K562 (cell line): ENCODE measurements around the gene DBF4B. TPM values are rescaled to one million over a fixed set of nuclear protein-coding genes. Genes with fewer than 3 reads are reported as not detected.

Experiments used
- ARID2 ChIP-seq: fragments of 450-650 bp; IDR thresholded peaks from 2 replicates; pipeline ENCODE4 v1.6.1; 2017; ENCODE audit warnings: antibody characterized with exemption, mild to moderate bottlenecking
- BCL6 ChIP-seq: fragments of 250-450 bp; sonication (Bioruptor Pico); IDR thresholded peaks from 2 replicates; pipeline ENCODE4 v1.4.0; 2020
- GTF2A2 ChIP-seq: IDR thresholded peaks from 2 replicates; pipeline ENCODE4 v1.6.1; 2016; ENCODE audit warnings: mild to moderate bottlenecking, missing genetic modification characterization, missing compliant biosample characterization
- HDGF ChIP-seq: fragments of 450-650 bp; IDR thresholded peaks from 2 replicates; pipeline ENCODE4 v1.6.1; 2016
- ILK ChIP-seq: fragments of 450-650 bp; IDR thresholded peaks from 2 replicates; pipeline ENCODE4 v1.6.1; 2016; ENCODE audit warnings: missing genetic modification characterization, low read depth, mild to moderate bottlenecking, missing compliant biosample characterization, moderate library complexity, borderline replicate concordance
- KDM1A ChIP-seq, 2 experiments: fragments of 450-650 bp; IDR thresholded peaks; 2 replicates each; pipeline ENCODE4 v1.6.1; 2016; ENCODE audit warnings: mild to moderate bottlenecking in 2 of 2
- PPARD ChIP-seq: fragments of 250-450 bp; sonication (Bioruptor Pico); IDR thresholded peaks from 2 replicates; pipeline ENCODE4 v1.8.0; 2022; ENCODE audit warnings: inconsistent platforms, mild to moderate bottlenecking, moderate library complexity
- YY1 ChIP-seq, 3 experiments: IDR thresholded peaks; 2 replicates each; pipeline ENCODE4 v1.6.1; 2011; ENCODE audit warnings: low read length in 2 of 3, mild to moderate bottlenecking in 2 of 3, moderate library complexity in 2 of 3, borderline replicate concordance in 1 of 3, control low read depth in 1 of 3, low read depth in 1 of 3; ENCODE audit not compliant: insufficient read depth in 3 of 3, insufficient replicate concordance in 2 of 3, control insufficient read depth in 1 of 3, insufficient read length in 1 of 3; ENCODE audit errors: extremely low read depth in 1 of 3
- ZNF830 ChIP-seq: fragments of 250-450 bp; sonication (Bioruptor Pico); IDR thresholded peaks from 2 replicates; pipeline ENCODE4 v1.5.0; 2021; ENCODE audit warnings: mild to moderate bottlenecking
- polyA plus RNA-seq, 8 experiments: library from polyadenylated mRNA; depleted of rRNA in 4 of 8; stranded (reverse) in 5 of 8; unstranded in 3 of 8; fragments of >200 nt; fragmentation: Nextera tagmentation in 2 of 8; fragmentation: Illumina TruSeq in 1 of 8; extraction: Ambion mirVana in 2 of 8; extraction: Trizol in 1 of 8; gene quantifications; 2 replicates each; pipeline versions ENCODE4 v1.2.1 to v1.2.3, GENCODE V29; 2011 to 2014; ENCODE audit warnings: inconsistent platforms in 1 of 8, missing spikeins in 1 of 8
- total RNA-seq, 7 experiments: library from RNA; depleted of rRNA in 6 of 7; stranded (reverse); fragments of >200 nt in 6 of 7; fragmentation: Illumina TruSeq in 2 of 7; extraction: Trizol in 2 of 7; gene quantifications; 2 replicates each; pipeline versions ENCODE4 v1.2.1 to v1.2.3, GENCODE V29; 2011 to 2021; ENCODE audit warnings: low replicate concordance in 1 of 7
- TF ChIP-seq, protein P1 (sequence below): fragments of 450-650 bp; IDR thresholded peaks from 2 replicates; pipeline ENCODE4 v1.6.1; 2016; ENCODE audit warnings: mild to moderate bottlenecking, moderate library complexity
- TF ChIP-seq, protein P2 (sequence below): sonication (generic); formaldehyde crosslinking; IDR thresholded peaks from 2 replicates; pipeline ENCODE4 v1.8.1; 2023; ENCODE audit warnings: mild to moderate bottlenecking, missing genetic modification reagents
- TF ChIP-seq, protein P3 (sequence below): fragments of 450-650 bp; IDR thresholded peaks from 2 replicates; pipeline ENCODE4 v1.6.1; 2016
- TF ChIP-seq, protein P4 (sequence below): sonication (generic); formaldehyde crosslinking; IDR thresholded peaks from 2 replicates; pipeline ENCODE4 v1.9.0; 2022; ENCODE audit warnings: mild to moderate bottlenecking, missing genetic modification reagents

DBF4B gene
- total and polyA plus RNA-seq, 9 of the 15 experiments (the other 6 are each of a cell fraction or from before 2014, with no cell fraction given): 2.5 to 26.9 (median 14.6) TPM

DNA sequence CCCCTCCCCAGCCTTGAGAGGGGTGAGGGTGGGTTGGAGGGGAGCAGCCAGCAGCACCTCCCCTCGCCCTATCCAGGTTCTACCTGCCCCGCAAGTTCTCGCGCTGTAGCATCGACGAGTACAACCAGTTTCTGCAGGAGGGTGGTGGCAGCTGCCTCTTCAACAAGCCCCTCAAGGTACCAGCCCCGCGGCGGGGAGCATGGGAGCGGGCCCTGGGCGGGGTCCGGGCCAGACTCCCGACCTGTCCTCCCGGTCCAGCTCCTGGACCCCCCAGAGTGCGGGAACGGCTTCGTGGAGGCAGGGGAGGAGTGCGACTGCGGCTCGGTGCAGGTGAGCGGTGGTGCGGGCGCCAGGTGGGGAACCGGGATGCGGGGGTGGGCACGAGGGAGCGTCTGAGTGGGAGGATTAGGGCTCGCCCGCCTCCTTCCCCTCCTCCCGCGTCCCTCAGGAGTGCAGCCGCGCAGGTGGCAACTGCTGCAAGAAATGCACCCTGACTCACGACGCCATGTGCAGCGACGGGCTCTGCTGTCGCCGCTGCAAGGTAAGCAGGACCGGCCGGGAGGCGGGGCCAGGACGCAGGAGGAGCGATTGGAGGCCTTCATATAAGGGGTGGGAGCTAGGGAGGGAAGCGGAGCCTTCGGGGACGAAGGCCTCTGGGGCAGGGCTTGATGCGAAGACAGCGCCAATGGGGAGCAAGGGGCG lies 66.8 kb downstream of the DBF4B start (continued):
- TF ChIP-seq, protein P1, sequence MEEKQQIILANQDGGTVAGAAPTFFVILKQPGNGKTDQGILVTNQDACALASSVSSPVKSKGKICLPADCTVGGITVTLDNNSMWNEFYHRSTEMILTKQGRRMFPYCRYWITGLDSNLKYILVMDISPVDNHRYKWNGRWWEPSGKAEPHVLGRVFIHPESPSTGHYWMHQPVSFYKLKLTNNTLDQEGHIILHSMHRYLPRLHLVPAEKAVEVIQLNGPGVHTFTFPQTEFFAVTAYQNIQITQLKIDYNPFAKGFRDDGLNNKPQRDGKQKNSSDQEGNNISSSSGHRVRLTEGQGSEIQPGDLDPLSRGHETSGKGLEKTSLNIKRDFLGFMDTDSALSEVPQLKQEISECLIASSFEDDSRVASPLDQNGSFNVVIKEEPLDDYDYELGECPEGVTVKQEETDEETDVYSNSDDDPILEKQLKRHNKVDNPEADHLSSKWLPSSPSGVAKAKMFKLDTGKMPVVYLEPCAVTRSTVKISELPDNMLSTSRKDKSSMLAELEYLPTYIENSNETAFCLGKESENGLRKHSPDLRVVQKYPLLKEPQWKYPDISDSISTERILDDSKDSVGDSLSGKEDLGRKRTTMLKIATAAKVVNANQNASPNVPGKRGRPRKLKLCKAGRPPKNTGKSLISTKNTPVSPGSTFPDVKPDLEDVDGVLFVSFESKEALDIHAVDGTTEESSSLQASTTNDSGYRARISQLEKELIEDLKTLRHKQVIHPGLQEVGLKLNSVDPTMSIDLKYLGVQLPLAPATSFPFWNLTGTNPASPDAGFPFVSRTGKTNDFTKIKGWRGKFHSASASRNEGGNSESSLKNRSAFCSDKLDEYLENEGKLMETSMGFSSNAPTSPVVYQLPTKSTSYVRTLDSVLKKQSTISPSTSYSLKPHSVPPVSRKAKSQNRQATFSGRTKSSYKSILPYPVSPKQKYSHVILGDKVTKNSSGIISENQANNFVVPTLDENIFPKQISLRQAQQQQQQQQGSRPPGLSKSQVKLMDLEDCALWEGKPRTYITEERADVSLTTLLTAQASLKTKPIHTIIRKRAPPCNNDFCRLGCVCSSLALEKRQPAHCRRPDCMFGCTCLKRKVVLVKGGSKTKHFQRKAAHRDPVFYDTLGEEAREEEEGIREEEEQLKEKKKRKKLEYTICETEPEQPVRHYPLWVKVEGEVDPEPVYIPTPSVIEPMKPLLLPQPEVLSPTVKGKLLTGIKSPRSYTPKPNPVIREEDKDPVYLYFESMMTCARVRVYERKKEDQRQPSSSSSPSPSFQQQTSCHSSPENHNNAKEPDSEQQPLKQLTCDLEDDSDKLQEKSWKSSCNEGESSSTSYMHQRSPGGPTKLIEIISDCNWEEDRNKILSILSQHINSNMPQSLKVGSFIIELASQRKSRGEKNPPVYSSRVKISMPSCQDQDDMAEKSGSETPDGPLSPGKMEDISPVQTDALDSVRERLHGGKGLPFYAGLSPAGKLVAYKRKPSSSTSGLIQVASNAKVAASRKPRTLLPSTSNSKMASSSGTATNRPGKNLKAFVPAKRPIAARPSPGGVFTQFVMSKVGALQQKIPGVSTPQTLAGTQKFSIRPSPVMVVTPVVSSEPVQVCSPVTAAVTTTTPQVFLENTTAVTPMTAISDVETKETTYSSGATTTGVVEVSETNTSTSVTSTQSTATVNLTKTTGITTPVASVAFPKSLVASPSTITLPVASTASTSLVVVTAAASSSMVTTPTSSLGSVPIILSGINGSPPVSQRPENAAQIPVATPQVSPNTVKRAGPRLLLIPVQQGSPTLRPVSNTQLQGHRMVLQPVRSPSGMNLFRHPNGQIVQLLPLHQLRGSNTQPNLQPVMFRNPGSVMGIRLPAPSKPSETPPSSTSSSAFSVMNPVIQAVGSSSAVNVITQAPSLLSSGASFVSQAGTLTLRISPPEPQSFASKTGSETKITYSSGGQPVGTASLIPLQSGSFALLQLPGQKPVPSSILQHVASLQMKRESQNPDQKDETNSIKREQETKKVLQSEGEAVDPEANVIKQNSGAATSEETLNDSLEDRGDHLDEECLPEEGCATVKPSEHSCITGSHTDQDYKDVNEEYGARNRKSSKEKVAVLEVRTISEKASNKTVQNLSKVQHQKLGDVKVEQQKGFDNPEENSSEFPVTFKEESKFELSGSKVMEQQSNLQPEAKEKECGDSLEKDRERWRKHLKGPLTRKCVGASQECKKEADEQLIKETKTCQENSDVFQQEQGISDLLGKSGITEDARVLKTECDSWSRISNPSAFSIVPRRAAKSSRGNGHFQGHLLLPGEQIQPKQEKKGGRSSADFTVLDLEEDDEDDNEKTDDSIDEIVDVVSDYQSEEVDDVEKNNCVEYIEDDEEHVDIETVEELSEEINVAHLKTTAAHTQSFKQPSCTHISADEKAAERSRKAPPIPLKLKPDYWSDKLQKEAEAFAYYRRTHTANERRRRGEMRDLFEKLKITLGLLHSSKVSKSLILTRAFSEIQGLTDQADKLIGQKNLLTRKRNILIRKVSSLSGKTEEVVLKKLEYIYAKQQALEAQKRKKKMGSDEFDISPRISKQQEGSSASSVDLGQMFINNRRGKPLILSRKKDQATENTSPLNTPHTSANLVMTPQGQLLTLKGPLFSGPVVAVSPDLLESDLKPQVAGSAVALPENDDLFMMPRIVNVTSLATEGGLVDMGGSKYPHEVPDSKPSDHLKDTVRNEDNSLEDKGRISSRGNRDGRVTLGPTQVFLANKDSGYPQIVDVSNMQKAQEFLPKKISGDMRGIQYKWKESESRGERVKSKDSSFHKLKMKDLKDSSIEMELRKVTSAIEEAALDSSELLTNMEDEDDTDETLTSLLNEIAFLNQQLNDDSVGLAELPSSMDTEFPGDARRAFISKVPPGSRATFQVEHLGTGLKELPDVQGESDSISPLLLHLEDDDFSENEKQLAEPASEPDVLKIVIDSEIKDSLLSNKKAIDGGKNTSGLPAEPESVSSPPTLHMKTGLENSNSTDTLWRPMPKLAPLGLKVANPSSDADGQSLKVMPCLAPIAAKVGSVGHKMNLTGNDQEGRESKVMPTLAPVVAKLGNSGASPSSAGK: peak; percentile 85
- TF ChIP-seq, protein P2, sequence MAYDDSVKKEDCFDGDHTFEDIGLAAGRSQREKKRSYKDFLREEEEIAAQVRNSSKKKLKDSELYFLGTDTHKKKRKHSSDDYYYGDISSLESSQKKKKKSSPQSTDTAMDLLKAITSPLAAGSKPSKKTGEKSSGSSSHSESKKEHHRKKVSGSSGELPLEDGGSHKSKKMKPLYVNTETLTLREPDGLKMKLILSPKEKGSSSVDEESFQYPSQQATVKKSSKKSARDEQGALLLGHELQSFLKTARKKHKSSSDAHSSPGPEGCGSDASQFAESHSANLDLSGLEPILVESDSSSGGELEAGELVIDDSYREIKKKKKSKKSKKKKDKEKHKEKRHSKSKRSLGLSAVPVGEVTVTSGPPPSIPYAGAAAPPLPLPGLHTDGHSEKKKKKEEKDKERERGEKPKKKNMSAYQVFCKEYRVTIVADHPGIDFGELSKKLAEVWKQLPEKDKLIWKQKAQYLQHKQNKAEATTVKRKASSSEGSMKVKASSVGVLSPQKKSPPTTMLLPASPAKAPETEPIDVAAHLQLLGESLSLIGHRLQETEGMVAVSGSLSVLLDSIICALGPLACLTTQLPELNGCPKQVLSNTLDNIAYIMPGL: no peak
- TF ChIP-seq KDM1A (IDR thresholded peaks at IDR 0.05) (no peak), ZNF830 (no peak), HDGF (peak; percentile 94), PPARD (CRISPR knock-in tag) (no peak), GTF2A2 (tag) (no peak), ILK (no peak), ARID2 (no peak), BCL6 (CRISPR knock-in tag) (no peak), YY1 (IDR thresholded peaks at IDR 0.05; ENCODE audit: borderline replicate concordance in 1 of 3, control insufficient read depth in 1 of 3, extremely low read depth in 1 of 3, insufficient read depth in 3 of 3, insufficient read length in 1 of 3, insufficient replicate concordance in 2 of 3, low read depth in 1 of 3, low read length in 2 of 3) (peak in 1 of 3 experiments; percentile 73)
- TF ChIP-seq, protein P3, sequence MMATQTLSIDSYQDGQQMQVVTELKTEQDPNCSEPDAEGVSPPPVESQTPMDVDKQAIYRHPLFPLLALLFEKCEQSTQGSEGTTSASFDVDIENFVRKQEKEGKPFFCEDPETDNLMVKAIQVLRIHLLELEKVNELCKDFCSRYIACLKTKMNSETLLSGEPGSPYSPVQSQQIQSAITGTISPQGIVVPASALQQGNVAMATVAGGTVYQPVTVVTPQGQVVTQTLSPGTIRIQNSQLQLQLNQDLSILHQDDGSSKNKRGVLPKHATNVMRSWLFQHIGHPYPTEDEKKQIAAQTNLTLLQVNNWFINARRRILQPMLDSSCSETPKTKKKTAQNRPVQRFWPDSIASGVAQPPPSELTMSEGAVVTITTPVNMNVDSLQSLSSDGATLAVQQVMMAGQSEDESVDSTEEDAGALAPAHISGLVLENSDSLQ: peak; percentile 68
- TF ChIP-seq, protein P4, sequence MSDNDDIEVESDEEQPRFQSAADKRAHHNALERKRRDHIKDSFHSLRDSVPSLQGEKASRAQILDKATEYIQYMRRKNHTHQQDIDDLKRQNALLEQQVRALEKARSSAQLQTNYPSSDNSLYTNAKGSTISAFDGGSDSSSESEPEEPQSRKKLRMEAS (CRISPR knock-in tag): peak; percentile 91
